HEK293 (cell line): Measurements from ENCODE around the gene SCAMP3.

Source experiments
- ATF2 ChIP-seq: fragments of 450-650 bp; formaldehyde crosslinking; IDR thresholded peaks from 2 replicates; pipeline ENCODE4 v1.5.1; 2016; ENCODE audit warnings: missing biosample characterization, missing genetic modification characterization, low read depth
- HOXA7 ChIP-seq: sonication (generic); formaldehyde crosslinking; IDR thresholded peaks from 2 replicates; pipeline ENCODE4 v1.8.1; 2022; ENCODE audit warnings: missing genetic modification reagents, borderline replicate concordance
- MYNN ChIP-seq: fragments of 450-650 bp; formaldehyde crosslinking; IDR thresholded peaks from 2 replicates; pipeline ENCODE4 v1.5.1; 2016; ENCODE audit warnings: missing biosample characterization, missing genetic modification characterization, borderline replicate concordance
- YY1 ChIP-seq: fragments of 450-650 bp; formaldehyde crosslinking; IDR thresholded peaks from 2 replicates; pipeline ENCODE4 v1.5.1; 2018; ENCODE audit warnings: missing biosample characterization, missing genetic modification characterization
- ZNF10 ChIP-seq: fragments of 450-650 bp; formaldehyde crosslinking; IDR thresholded peaks from 2 replicates; pipeline ENCODE4 v1.5.1; 2017; ENCODE audit warnings: missing biosample characterization, missing genetic modification characterization
- ZNF513 ChIP-seq: fragments of 450-650 bp; IDR thresholded peaks from 2 replicates; pipeline ENCODE4 v1.5.1; 2018; ENCODE audit warnings: missing biosample characterization, missing genetic modification characterization
- ZNF529 ChIP-seq: fragments of 450-650 bp; formaldehyde crosslinking; IDR thresholded peaks from 2 replicates; pipeline ENCODE4 v1.5.1; 2017; ENCODE audit warnings: missing genetic modification characterization, missing biosample characterization; ENCODE audit not compliant: insufficient replicate concordance
- ZNF571 ChIP-seq: fragments of 450-650 bp; formaldehyde crosslinking; IDR thresholded peaks from 2 replicates; pipeline ENCODE4 v1.5.0; 2017; ENCODE audit warnings: missing biosample characterization, missing genetic modification characterization
- ZNF626 ChIP-seq: fragments of 450-650 bp; sonication (Bioruptor Pico); formaldehyde crosslinking; IDR thresholded peaks from 2 replicates; pipeline ENCODE4 v1.5.1; 2018; ENCODE audit warnings: missing biosample characterization, missing genetic modification characterization, inconsistent platforms
- ZNF639 ChIP-seq: fragments of 450-650 bp; formaldehyde crosslinking; IDR thresholded peaks from 2 replicates; pipeline ENCODE4 v1.5.1; 2016; ENCODE audit warnings: missing biosample characterization, missing genetic modification characterization
- TF ChIP-seq, protein P1 (sequence below): fragments of 450-650 bp; formaldehyde crosslinking; IDR thresholded peaks from 2 replicates; pipeline ENCODE4 v1.5.1; 2016; ENCODE audit warnings: missing biosample characterization, missing genetic modification characterization
- TF ChIP-seq, protein P2 (sequence below): sonication (generic); formaldehyde crosslinking; IDR thresholded peaks from 2 replicates; pipeline ENCODE4 v1.8.1; 2022; ENCODE audit warnings: mild to moderate bottlenecking, moderate library complexity, missing genetic modification reagents

- TF ChIP-seq ZNF529 (no peak), ZNF639 (no peak), ZNF571 (tag by site-specific recombination) (no peak), ZNF626 (no peak), ATF2 (tag by site-specific recombination) (no peak), YY1 (tag by site-specific recombination) (no peak), MYNN (tag by site-specific recombination) (no peak), HOXA7 (no peak), ZNF513 (tag by site-specific recombination) (no peak), ZNF10 (no peak)
- TF ChIP-seq, protein P1, sequence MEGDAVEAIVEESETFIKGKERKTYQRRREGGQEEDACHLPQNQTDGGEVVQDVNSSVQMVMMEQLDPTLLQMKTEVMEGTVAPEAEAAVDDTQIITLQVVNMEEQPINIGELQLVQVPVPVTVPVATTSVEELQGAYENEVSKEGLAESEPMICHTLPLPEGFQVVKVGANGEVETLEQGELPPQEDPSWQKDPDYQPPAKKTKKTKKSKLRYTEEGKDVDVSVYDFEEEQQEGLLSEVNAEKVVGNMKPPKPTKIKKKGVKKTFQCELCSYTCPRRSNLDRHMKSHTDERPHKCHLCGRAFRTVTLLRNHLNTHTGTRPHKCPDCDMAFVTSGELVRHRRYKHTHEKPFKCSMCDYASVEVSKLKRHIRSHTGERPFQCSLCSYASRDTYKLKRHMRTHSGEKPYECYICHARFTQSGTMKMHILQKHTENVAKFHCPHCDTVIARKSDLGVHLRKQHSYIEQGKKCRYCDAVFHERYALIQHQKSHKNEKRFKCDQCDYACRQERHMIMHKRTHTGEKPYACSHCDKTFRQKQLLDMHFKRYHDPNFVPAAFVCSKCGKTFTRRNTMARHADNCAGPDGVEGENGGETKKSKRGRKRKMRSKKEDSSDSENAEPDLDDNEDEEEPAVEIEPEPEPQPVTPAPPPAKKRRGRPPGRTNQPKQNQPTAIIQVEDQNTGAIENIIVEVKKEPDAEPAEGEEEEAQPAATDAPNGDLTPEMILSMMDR (tag by site-specific recombination), result no peak
- TF ChIP-seq, protein P2, sequence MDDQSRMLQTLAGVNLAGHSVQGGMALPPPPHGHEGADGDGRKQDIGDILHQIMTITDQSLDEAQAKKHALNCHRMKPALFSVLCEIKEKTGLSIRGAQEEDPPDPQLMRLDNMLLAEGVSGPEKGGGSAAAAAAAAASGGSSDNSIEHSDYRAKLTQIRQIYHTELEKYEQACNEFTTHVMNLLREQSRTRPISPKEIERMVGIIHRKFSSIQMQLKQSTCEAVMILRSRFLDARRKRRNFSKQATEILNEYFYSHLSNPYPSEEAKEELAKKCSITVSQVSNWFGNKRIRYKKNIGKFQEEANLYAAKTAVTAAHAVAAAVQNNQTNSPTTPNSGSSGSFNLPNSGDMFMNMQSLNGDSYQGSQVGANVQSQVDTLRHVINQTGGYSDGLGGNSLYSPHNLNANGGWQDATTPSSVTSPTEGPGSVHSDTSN, result no peak
These were observed 5.2 kb upstream of the SCAMP3 start for GRCh38 chr1:155267373-155267772.
